ENCODE results near the gene OPCML.

OPCML gene

DNA sequence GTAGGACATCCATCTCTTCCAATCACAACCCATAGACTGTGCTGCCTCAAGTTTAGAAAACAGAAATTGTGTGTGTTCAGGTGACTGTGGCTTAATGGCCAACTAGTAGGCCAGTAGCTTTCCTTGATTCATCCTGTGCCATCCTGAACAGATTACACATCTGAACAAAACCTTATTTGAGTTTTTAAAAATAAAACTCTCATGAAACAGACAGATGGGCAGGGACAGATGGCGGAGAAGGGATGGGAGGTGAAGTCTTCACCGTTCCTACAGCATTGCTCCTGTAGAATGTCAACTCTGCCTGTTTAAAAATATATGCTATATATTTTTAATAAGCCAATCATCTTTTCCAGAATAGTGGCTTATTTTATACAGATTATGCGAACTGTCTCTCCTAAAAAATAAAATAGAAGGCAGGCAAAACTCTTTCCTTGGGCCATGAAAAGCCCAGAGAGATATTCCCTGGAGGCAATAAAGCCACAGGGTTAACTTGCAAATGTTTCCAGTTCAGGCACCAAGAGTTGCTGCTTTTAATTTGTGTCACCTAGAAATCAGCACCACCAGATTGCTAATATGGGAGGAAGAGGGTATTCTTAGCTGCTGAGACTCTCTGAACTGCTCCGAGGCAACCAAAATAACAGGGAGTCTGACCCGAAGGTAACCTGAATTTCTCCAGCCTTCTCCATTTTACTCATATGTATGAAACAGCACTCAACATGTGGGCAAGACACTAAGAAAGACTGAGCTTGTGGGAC lies 861.2 kb downstream of the OPCML start:
- H3K9me3 ChIP-seq (ENCODE audit: low read length) = no peaks in the 10 kb centered on the region
- H3K4me2 ChIP-seq (ENCODE audit: low read length) = no peak overlapping the region

DNA sequence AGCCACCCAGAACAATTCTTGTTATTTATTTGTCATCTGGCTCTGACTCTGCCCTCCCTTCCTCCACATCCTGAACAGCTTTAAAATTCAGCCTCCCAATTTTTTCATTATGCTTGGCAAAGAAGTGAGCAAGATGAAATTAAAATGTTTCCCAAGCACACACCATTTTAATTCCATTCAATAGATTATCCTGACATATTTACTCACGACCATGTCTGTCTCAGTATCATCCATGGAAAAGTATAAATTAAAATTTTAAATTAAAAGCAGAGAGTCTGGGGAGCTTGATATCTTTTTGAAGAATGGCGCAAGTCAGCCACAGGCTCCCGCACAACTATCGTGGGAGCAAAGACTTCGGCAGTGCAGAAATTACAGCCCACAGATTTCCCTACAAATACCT lies 862.4 kb downstream of the OPCML start:
- TF ChIP-seq EZH2 (IDR thresholded peaks at IDR 0.05; ENCODE audit: borderline replicate concordance, low read length) = no peak
- TF ChIP-seq, protein P1, sequence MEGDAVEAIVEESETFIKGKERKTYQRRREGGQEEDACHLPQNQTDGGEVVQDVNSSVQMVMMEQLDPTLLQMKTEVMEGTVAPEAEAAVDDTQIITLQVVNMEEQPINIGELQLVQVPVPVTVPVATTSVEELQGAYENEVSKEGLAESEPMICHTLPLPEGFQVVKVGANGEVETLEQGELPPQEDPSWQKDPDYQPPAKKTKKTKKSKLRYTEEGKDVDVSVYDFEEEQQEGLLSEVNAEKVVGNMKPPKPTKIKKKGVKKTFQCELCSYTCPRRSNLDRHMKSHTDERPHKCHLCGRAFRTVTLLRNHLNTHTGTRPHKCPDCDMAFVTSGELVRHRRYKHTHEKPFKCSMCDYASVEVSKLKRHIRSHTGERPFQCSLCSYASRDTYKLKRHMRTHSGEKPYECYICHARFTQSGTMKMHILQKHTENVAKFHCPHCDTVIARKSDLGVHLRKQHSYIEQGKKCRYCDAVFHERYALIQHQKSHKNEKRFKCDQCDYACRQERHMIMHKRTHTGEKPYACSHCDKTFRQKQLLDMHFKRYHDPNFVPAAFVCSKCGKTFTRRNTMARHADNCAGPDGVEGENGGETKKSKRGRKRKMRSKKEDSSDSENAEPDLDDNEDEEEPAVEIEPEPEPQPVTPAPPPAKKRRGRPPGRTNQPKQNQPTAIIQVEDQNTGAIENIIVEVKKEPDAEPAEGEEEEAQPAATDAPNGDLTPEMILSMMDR (IDR thresholded peaks at IDR 0.05; ENCODE audit: low read length) = no peak
- Histone ChIP-seq H3K9me2 (ENCODE audit: low read depth, low read length) (no peaks in the 10 kb centered on the region), H3K27me3 (ENCODE audit: insufficient read depth, low read length) (no peaks in the 10 kb centered on the region)

More for the DNA sequence above, 861.2 kb downstream of the OPCML start:
- TF ChIP-seq EZH2 (IDR thresholded peaks at IDR 0.05; ENCODE audit: borderline replicate concordance, low read length) = no peak
- TF ChIP-seq, protein P1 (IDR thresholded peaks at IDR 0.05; ENCODE audit: low read length) = no peak
- H3K79me2 ChIP-seq (ENCODE audit: insufficient read depth, low read length) = no peaks in the 10 kb centered on the region
- H3K9ac ChIP-seq (ENCODE audit: low read length) = no peak overlapping the region
- no peak overlapping the region for H3K27ac ChIP-seq (ENCODE audit: low read depth, low read length, poor library complexity, severe bottlenecking)
- H4K20me1 ChIP-seq (ENCODE audit: insufficient read depth, low read length) = no peaks in the 10 kb centered on the region
- no peaks in the 10 kb centered on the region for H3K9me2 ChIP-seq (ENCODE audit: low read depth, low read length)
- no peaks in the 10 kb centered on the region for H3K27me3 ChIP-seq (ENCODE audit: insufficient read depth, low read length)
- no peaks in the 10 kb centered on the region for H3F3A ChIP-seq (ENCODE audit: insufficient read depth, low read length)
- H3K4me1 ChIP-seq (ENCODE audit: insufficient read depth, low read length, severe bottlenecking) = no peaks in the 10 kb centered on the region
- H2AFZ ChIP-seq (ENCODE audit: low read length) = no peak overlapping the region
- no peaks in the 10 kb centered on the region for H3K36me3 ChIP-seq (ENCODE audit: insufficient read depth, low read length)
- H3K4me3 ChIP-seq (ENCODE audit: low read depth, low read length, poor library complexity, severe bottlenecking) = no peak overlapping the region

DNA sequence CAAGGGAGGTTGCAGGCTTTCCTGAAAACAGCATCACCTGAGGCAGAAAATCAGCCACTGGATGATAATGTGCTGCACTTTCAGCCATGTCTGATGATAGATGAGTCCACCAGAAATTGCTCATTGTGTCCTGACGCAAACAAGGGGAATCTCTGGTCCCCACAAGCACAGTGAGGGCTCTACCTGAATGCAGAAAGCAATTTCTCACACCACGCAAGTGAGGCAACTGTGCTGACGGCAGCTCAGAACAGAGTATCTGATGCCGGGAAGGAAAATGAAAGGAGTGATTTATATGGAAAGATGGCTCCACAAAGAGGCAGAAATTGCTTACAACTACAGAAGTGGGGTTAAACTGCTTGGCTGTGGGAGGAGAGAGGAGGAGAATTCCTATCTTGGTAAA lies 867.1 kb downstream of the OPCML start:
- Histone ChIP-seq H3K9me2 (ENCODE audit: low read depth, low read length) (no peaks in the 10 kb centered on the region), H3K36me3 (ENCODE audit: insufficient read depth, low read length) (no peaks in the 10 kb centered on the region), H3K4me1 (ENCODE audit: insufficient read depth, low read length, severe bottlenecking) (no peaks in the 10 kb centered on the region), H3F3A (ENCODE audit: insufficient read depth, low read length) (no peaks in the 10 kb centered on the region), H3K27me3 (ENCODE audit: insufficient read depth, low read length) (no peaks in the 10 kb centered on the region), H3K4me2 (ENCODE audit: low read length) (no peak overlapping the region), H3K79me2 (ENCODE audit: insufficient read depth, low read length) (no peaks in the 10 kb centered on the region), H3K27ac (ENCODE audit: low read depth, low read length, poor library complexity, severe bottlenecking) (no peak overlapping the region), H3K4me3 (ENCODE audit: low read depth, low read length, poor library complexity, severe bottlenecking) (no peak overlapping the region), H2AFZ (ENCODE audit: low read length) (no peak overlapping the region), H4K20me1 (ENCODE audit: insufficient read depth, low read length) (no peaks in the 10 kb centered on the region), H3K9ac (ENCODE audit: low read length) (no peak overlapping the region), H3K9me3 (ENCODE audit: low read length) (no peaks in the 10 kb centered on the region)
- no peak for TF ChIP-seq EZH2 (IDR thresholded peaks at IDR 0.05; ENCODE audit: borderline replicate concordance, low read length)
- TF ChIP-seq, protein P1 (IDR thresholded peaks at IDR 0.05; ENCODE audit: low read length) = no peak

More for the DNA sequence above, 862.4 kb downstream of the OPCML start:
- Histone ChIP-seq H3K4me3 (ENCODE audit: low read depth, low read length, poor library complexity, severe bottlenecking) (no peak overlapping the region), H4K20me1 (ENCODE audit: insufficient read depth, low read length) (no peaks in the 10 kb centered on the region), H3K4me2 (ENCODE audit: low read length) (no peak overlapping the region), H2AFZ (ENCODE audit: low read length) (no peak overlapping the region), H3K36me3 (ENCODE audit: insufficient read depth, low read length) (no peaks in the 10 kb centered on the region), H3K79me2 (ENCODE audit: insufficient read depth, low read length) (no peaks in the 10 kb centered on the region), H3K9ac (ENCODE audit: low read length) (no peak overlapping the region), H3K4me1 (ENCODE audit: insufficient read depth, low read length, severe bottlenecking) (no peaks in the 10 kb centered on the region), H3F3A (ENCODE audit: insufficient read depth, low read length) (no peaks in the 10 kb centered on the region), H3K27ac (ENCODE audit: low read depth, low read length, poor library complexity, severe bottlenecking) (no peak overlapping the region), H3K9me3 (ENCODE audit: low read length) (no peaks in the 10 kb centered on the region)

Measured in OCI-LY1 (cell line).